ENCODE measurements around the gene NFAM1.

NFAM1 gene

GRCh38 chr22:42384506-42384905 is 47.7 kb downstream of the NFAM1 start:
- no peak overlapping the region for H3K4me3 ChIP-seq (ENCODE audit: low read depth, low read length)

- H3K4me3 ChIP-seq (ENCODE audit: low read depth, low read length), result no peak overlapping the region
Observed at GRCh38 chr22:42383851-42384417, 48.3 kb downstream of the NFAM1 start.

- no peak overlapping the region for H3K4me3 ChIP-seq (ENCODE audit: low read depth, low read length)
Observed at GRCh38 chr22:42383287-42383686, 48.9 kb downstream of the NFAM1 start.

DNA sequence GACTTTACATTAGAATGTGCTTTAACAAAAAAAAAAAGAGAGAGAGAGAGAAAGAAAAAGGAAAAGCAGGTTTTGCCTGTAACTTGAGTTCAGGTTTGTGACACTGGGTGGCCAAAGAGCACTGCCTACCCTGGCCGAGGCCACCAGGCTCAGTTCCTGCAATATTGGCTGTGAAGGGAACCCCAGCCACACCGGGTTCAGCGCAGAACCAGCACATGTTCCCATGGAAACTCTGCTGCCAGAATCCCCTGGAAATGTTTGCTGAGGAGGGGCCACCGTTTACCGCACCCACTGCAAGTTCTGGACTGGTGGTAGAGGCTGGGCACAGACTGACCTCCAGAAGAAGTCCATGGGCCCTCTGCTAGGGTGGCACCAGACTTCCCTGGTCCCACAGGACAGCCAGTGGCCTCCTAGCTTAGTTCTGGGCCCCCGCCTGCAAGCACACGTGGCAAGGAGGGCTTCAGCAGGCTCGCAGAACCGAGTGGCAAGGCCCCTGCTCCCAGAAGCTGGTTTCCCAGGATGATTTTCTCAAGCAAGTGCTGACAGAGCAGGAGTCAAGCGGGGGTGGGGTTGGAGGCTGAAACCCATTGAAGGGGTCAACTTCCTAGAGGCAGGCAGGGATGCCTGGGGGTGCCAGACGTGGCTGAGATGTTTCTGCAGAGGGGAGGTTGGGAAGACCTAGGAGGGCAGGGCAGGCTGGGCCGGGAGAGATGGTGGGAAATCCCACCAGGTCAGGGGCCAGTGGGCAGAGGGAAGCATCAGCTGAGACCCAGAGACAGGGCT is 51.2 kb downstream of the NFAM1 start:
- no peak overlapping the region for H3K4me3 ChIP-seq (ENCODE audit: low read depth, low read length)

DNA sequence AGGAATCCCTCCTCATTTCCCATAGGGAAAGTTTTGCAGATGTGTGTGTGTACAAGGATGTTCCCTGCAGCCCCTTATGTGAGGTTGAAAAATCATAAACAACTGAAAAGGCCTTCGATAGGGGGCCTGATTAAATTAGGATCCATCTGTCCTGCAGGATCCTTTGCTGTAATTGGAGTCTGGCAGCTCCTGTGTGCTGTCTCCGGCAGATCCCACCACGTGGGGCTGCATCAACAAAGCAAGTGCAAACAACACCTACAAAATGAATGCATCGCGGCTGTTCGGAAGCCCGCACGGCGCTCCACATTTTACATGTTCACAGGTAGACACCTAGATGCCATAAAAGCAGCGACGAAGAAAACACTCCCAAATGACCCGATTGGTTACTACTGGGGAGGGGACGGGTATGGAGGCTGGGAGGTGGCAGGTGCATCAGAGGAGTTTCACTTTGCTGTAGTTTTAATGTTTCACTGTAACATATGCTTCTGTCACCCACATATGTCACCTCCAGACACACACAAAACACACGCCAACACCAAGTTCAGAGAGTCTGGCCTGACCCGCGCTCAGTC is 52.2 kb downstream of the NFAM1 start:
- H3K4me3 ChIP-seq (ENCODE audit: low read depth, low read length), result no peak overlapping the region

GRCh38 chr22:42376711-42377554 is 55.3 kb downstream of the NFAM1 start:
- H3K4me3 ChIP-seq (ENCODE audit: low read depth, low read length), result no peak overlapping the region

GRCh38 chr22:42375982-42376381 is 56.2 kb downstream of the NFAM1 start:
- no peak overlapping the region for H3K4me3 ChIP-seq (ENCODE audit: low read depth, low read length)

- no peak overlapping the region for H3K4me3 ChIP-seq (ENCODE audit: low read depth, low read length)
Observed at GRCh38 chr22:42372976-42373375, 59.2 kb downstream of the NFAM1 start.

DNA sequence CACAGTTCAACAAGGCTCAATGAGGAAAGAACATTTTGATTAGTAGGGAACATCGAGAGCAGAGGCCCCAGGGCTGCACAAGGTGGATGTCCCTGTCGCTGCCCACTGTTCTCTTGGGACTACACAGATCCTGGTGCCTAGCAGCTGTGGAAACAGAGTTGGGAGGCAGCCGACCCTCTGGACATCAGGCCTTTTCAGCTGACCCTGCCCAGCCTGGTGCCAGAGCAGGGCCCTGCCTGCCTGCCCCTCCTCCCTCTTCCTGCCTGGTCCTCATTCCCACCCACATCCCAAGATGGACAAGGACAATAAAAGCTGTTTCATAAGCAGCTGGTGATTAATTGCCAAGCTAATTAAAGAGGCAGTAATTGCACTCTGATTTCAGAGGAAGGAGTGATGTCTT is 60.7 kb downstream of the NFAM1 start:
- H3K4me3 ChIP-seq (ENCODE audit: low read depth, low read length), result no peak overlapping the region

DNA sequence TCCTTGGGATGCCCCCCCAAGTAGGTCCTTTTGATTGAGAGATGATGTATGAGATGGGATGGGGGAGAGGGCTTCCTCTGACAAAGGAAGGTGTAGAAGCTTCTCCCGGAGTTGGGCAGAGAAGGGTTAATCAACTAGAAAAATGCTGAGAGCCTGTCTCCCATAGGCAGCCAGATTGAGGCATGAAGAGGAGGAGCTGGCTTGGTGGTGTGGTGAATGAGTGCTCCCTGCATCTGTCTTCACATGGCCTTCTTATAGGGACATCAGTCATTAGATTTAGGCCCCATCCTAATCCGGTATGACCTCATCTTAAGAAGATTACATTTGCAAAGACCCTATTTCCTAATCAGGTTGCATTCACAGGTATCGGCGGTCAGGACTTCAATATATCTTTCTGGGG is 61.1 kb downstream of the NFAM1 start:
- H3K4me3 ChIP-seq (ENCODE audit: low read depth, low read length), result no peak overlapping the region

DNA sequence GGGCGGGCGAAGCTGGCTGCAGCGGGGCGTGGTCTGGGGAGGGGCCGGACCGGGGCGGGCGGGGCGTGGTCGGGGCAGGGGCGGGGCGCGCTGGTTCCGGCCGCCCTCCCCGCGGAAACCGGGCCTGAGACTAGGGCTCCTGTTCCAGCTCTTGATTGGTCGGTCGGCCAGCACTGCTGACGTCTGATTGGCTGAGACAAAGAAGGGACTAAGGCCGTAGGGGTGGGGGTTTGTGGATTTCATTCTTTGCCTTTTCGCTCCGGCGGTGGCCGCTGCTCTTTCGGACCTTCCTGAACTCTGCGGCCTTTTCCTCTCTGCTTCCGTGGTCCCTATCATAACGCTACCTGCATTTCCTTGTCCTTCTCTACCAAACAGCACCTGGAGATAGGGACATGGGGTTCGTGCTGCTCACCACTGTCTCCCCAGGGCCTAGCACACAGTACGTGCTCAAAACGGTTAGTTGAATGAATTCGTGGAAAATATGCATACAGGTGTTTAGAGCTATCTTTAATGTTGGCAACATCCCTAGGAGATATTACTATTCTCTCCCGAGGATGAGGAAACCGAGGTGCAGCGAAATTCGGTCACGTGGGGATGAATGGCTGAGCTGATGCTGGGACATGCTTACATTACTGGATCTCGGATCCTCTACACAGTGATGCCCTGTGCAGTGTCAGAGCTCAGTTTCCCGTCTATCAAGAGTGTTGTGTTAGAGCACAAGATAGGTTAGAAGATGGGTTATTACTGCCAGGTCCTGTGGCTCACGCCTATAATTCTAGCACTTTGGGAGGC is 62.8 kb downstream of the NFAM1 start:
- peak overlapping the region; percentile 60 for H3K4me3 ChIP-seq (ENCODE audit: low read depth, low read length)

GRCh38 chr22:42368379-42369249 is 63.6 kb downstream of the NFAM1 start:
- peak overlapping the region; percentile 60 for H3K4me3 ChIP-seq (ENCODE audit: low read depth, low read length)

DNA sequence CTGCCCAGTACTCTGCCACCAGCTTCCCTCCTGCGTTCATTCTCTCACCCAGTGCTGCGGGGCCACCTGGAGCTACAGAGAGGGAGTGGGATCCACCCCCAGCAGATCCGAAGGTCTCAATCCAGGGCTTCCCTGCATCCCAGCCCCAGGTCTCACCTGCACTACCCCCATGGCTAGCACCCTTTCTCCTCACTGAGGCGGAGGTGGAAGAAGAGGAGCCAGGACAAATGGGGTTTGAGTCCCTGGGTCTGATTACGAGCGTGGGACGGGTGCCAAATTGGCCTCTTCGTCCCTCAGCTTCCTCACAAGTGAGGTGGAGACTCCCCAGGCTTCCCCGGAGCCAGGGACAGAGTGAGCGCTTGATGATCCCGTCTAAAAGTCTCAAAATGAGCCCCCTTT is 64.2 kb downstream of the NFAM1 start:
- peak overlapping the region; percentile 60 for H3K4me3 ChIP-seq (ENCODE audit: low read depth, low read length)

DNA sequence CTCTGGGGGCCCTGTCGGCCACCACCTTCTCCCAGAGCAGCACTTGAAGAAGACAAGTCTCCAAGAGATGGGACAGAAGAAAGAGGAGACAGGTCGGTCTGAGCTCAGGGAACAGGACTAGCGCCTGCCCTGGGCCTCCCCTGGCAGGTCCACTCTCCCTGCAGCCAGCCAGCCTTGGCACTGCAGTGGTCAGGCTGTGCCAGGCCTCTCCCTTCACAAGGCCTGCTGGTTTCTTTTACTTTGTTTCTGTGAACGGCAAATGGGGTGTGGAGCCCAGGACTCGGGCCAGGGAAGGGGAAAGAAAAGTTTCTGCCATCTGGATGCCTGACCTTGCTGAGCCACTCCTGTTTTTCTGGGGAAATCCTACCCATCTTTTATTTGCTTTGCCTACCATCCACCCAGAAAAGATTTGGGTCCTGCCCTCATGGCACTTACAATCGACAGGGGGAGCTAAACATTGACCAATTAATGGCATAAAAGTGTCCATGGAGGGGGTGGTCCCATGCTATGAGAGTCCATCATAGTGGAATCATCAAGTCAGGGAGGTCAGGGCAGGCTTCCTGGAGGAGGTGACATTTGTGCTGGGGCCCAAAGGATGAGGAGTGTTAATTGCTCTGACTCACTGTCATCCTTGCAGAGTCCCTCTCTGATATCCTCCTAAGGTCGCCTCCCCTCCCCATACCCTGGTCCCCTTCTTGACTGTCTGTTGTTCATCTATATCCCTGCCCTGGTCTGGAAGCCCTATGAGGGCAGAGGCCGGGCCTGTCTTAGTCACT is 65.2 kb downstream of the NFAM1 start:
- no peak overlapping the region for H3K4me3 ChIP-seq (ENCODE audit: low read depth, low read length)

- no peak overlapping the region for H3K4me3 ChIP-seq (ENCODE audit: low read depth, low read length)
Observed at GRCh38 chr22:42365942-42366695, 66.1 kb downstream of the NFAM1 start.

- H3K4me3 ChIP-seq (ENCODE audit: low read depth, low read length), result no peak overlapping the region
Observed at GRCh38 chr22:42365111-42365865, 66.9 kb downstream of the NFAM1 start.

DNA sequence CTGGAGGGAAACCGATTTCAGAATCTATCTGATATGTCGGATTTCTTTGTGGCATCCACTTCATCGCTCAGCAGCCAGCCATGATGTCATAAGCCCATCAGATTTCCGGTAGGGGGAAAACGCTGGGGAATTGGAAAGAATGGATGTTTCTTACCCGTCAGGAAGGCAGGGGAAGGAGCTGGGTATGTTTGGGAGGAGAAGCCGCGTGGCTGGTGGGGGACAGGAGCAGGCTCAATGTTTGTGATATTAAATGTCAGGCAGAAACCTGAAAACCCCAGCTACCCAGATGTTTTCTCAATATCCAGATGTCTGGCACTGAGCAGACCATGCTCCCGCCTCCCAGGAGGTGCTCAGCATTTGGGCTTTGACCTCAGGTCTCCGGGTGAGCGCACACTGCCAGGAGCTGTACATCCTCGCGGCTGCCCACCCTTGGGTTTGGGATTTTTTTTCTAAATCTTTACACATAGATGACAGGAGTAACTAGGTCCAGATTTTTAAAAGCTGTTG is 67.5 kb downstream of the NFAM1 start:
- H3K4me3 ChIP-seq (ENCODE audit: low read depth, low read length), result no peak overlapping the region
